Ovary (tissue), 9 donors: ENCODE data around the gene IL17RD. TPM values are rescaled to one million over a fixed set of nuclear protein-coding genes. Genes with fewer than 3 reads are reported as not detected.

Experiments
- DNase-seq, 5 donors: peaks; one replicate each; pipeline ENCODE4 v3.0.0-alpha.2; 2019 to 2020
- H3K27ac ChIP-seq, 2 donors: fragments of 200-600 bp; one replicate each; pipeline versions ENCODE4 v1.5.1 to v1.8.0; 2019 to 2022
- H3K27me3 ChIP-seq: fragments of 200-600 bp; one replicate; pipeline ENCODE4 v1.8.0; 2022
- H3K36me3 ChIP-seq: fragments of 200-600 bp; sonication (generic); one replicate; pipeline ENCODE4 v1.5.1; 2019
- H3K4me1 ChIP-seq: one replicate; pipeline ENCODE4 v1.8.1; 2013; ENCODE audit warnings: mild to moderate bottlenecking, moderate library complexity; ENCODE audit not compliant: insufficient read depth
- H3K4me3 ChIP-seq: fragments of 200-600 bp; sonication (generic); one replicate; pipeline ENCODE4 v1.5.1; 2017
- H3K9me3 ChIP-seq, 2 donors: fragments of 200-600 bp in 1 of 2; sonication (generic) in 1 of 2; one replicate each; pipeline versions ENCODE4 v1.5.1 to v1.8.1; 2013 to 2019; ENCODE audit warnings: mild to moderate bottlenecking in 1 of 2, moderate library complexity in 1 of 2
- CTCF ChIP-seq, 3 donors: fragments of 450-650 bp in 2 of 3; fragments of 200-600 bp in 1 of 3; IDR thresholded peaks; one replicate each; pipeline versions ENCODE4 v1.5.1 to v1.8.0; 2016 to 2022; ENCODE audit warnings: antibody characterized with exemption in 3 of 3, mild to moderate bottlenecking in 1 of 3
- EP300 ChIP-seq: sonication (generic); formaldehyde crosslinking; IDR thresholded peaks from one replicate; pipeline ENCODE4 v1.6.1; 2017; ENCODE audit warnings: antibody characterized with exemption
- POLR2A ChIP-seq: fragments of 450-650 bp; IDR thresholded peaks from one replicate; pipeline ENCODE4 v1.6.1; 2017; ENCODE audit warnings: antibody characterized with exemption, mild to moderate bottlenecking, moderate library complexity
- WGBS, 3 donors: extraction: QIAGEN DNeasy Blood & Tissue Kit in 1 of 3; methylation state at CpG; one replicate each; pipeline versions ENCODE4 v1.1.5 to v1.1.7; 2013 to 2017; 5-methylcytosine and 5-hydroxymethylcytosine counted together
- intact Hi-C, 4 donors: fragments of 100-400 bp; cut with DNase I; formaldehyde crosslinking; loops; one replicate each; pipeline versions ENCODE4 v1.11.0 to v1.15.1; 2022 to 2023
- polyA plus RNA-seq, 2 donors: library from polyadenylated mRNA; stranded (reverse); fragments of 200-250 nt in 1 of 2; fragments of 350-450 nt in 1 of 2; fragmentation: Illumina TruSeq in 1 of 2; extraction: RNeasy Lipid Tissue Mini Kit (QIAGEN cat#74804) in 1 of 2; gene quantifications; one replicate each; pipeline ENCODE4 v1.2.3, GENCODE V29; 2013 to 2014
- total RNA-seq, 7 donors: library from RNA; depleted of rRNA in 2 of 7; stranded (reverse); fragments of >200 nt in 2 of 7; fragmentation: NEBNext Ultra II Directional in 3 of 7; extraction: Animal tissue kit (Norgen Biotek cat#: 25700) in 3 of 7; gene quantifications; one replicate each; pipeline versions ENCODE4 v1.1.0 to v1.2.4, GENCODE V29; 2016 to 2023
- donor health status: DM: no; HTN: no; CAD: no; lungs with moderate emphysema.
- donor health status: DM: no; HTN: no; CAD: no.
- donor health status: Bipolar disorder and iron deficiency.
- donor health status: DM: yes; HTN: yes; CAD: no.
- donor health status: DM: no; HTN: no; CAD: no.
- donor health status: DM: yes; HTN: yes; CAD: no.

IL17RD gene
- total and polyA plus RNA-seq, 9 donors, result 10.7 to 35.8 (median 21.8) TPM

DNA sequence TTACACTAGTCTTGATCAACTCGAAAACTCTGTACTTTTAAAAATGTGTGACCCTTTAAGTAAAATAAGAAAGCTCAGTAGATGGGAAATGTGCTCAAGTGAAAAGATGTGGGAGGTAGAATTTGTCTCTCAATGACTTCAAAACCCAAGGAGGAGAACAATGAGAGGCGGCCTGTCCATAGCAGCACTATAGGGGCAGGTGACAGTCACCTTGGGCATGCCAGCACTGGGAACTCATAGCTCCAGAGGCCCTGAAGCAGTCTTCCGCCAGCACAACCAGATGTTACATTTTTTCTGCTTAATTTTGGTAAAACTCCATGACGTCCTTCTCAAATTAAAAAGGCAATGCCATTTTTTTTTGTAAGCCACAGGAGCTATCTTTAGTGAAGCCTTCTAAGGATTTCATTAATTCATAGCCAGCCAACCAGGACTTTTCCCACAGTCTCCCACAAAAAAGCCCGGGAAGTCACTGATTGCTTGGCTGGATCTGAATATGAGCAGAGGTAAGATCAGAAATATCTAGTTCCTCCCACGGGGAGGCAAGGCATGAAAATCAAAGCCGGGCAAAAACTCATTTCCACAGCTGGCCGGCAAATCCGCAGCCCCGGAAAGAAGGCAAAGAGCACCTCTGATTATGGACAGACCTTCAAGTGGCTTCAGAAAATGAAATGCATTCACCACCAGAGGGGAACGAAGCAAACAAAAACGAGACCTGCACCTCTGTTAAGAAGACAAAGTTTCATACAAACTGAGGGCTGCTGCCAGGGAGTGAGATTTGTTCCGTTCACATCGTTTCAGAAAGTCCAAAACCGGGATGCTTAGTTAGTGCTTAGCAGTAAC lies 10.5 kb downstream of the IL17RD start:
- Histone ChIP-seq H3K4me3 (no peak overlapping the region), H3K27me3 (no peaks in the 10 kb centered on the region), H3K36me3 (no peaks in the 10 kb centered on the region), H3K9me3 (no peaks in the 10 kb centered on the region), H3K27ac (no peak overlapping the region), H3K4me1 (peaks cover 21% of the 10 kb centered on the region)
- TF ChIP-seq EP300 (no peak), CTCF (IDR thresholded peaks at IDR 0.05) (no peak), POLR2A (no peak)
- no peak for DNase-seq
- WGBS, 3 donors, result 21 to 30% (median 25%) methylated on average over 15 of the region's 15 CpGs
- intact Hi-C loops, result no loop called here

DNA sequence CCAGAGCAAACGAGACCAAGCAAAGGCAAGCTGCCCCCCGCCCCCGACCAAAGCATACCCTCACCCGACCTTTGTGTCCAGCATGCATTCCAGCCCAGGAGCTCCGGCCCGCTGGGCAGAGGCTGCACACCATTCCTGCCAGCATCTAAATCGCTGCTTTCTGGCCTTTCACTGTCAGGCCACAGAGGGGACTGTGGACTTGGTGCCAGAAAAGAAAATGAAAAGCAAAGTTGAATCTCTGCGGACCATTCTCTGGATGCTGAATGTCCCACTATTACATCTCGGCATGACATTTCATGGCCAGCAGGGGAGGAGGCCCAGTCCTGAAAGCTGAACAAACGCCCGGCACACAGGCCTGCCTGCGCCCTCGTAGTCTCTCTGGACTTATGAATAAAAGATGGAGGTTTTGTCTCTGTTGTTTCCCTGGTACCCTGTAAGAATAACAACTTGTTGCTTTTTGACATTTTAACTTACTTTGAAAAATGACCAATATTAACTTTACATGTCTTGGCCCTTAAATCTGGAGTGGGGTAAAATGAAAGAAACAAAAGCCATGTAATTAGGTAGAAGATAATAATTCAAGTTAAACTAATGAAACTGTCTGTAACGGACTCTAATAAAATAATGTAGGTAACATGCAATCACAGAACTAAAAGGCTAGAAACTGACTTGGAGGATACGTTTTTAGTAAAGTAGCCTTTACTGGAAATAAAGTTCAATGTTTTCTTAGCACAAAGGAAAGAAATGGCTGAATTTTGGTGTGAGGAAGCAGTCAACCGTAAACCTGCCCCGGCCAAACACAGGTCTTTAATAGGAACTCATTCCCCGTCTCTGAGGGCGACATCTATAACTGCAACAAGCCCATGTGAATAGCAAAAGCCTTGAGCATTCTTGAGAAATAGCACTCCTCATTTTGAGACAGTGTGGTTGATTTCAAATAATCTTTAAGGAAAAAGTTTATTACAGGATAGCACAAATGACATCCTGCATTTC lies 12.7 kb downstream of the IL17RD start:
- Histone ChIP-seq H3K4me1 (peaks cover 19% of the 10 kb centered on the region), H3K36me3 (no peaks in the 10 kb centered on the region), H3K27ac (peak overlapping the region in 1 of 2 donors; percentile 2), H3K27me3 (no peaks in the 10 kb centered on the region), H3K9me3 (no peaks in the 10 kb centered on the region), H3K4me3 (peak overlapping the region; percentile 13)
- WGBS, 3 donors, result 55 to 75% (median 66%) methylated on average over 19 of the region's 19 CpGs
- TF ChIP-seq CTCF (IDR thresholded peaks at IDR 0.05) (no peak), EP300 (no peak), POLR2A (no peak)
- DNase-seq, result no peak
- intact Hi-C loops, result no loop called here

DNA sequence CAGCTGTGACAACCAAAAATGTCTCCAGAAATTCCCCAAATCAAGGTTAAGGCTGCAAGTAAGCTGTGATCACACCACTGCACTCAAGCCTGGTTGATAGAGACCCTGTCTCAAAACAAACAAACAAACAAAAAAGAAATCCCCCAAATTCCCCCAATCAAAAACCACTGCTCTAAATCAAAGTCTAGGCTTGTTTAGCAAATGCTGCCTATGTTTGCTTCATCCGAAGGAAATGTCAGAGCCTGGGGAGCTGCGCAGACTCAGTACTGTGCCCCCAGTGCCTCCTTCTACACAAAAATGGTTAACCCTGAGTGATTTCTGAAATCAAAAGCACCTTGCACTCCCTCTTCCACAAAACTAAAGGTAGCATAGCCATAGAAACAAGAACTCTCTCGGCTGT lies 13.4 kb downstream of the IL17RD start:
- Histone ChIP-seq H3K4me3 (peak overlapping the region; percentile 13), H3K9me3 (no peaks in the 10 kb centered on the region)
- intact Hi-C loops, result no loop called here

More for the DNA sequence above, 13.4 kb downstream of the IL17RD start:
- Histone ChIP-seq H3K4me1 (peaks cover 13% of the 10 kb centered on the region), H3K27me3 (no peaks in the 10 kb centered on the region), H3K27ac (peak overlapping the region in 1 of 2 donors; percentile 2), H3K36me3 (no peaks in the 10 kb centered on the region)
- 65 to 85% (median 84%) methylated on average over 3 of the region's 3 CpGs for WGBS, 3 donors
- DNase-seq, result no peak
- no peak for TF ChIP-seq EP300
- TF ChIP-seq POLR2A, result no peak
- TF ChIP-seq CTCF (IDR thresholded peaks at IDR 0.05), result no peak
